ENCODE results near the gene APBA1. TPM values are rescaled to one million over a fixed set of nuclear protein-coding genes. Genes with fewer than 3 reads are reported as not detected.

Gene APBA1
- polyA plus RNA-seq, 1 of the 3 experiments (the other 2 are of a cell fraction) = 3.1 TPM

GRCh38 chr9:69719983-69720382, 47.8 kb upstream of the APBA1 start (continued):
- TF ChIP-seq REST (IDR thresholded peaks at IDR 0.05; ENCODE audit: low read depth, low read length) (no peak), ELF1 (IDR thresholded peaks at IDR 0.05) (no peak), FOSL2 (IDR thresholded peaks at IDR 0.05; ENCODE audit: borderline replicate concordance, low read depth) (no peak), SIN3A (IDR thresholded peaks at IDR 0.05; ENCODE audit: borderline replicate concordance, low read depth, low read length) (no peak), RXRA (IDR thresholded peaks at IDR 0.05; ENCODE audit: borderline replicate concordance, low read depth) (no peak), RAD21 (IDR thresholded peaks at IDR 0.05; ENCODE audit: low read length) (no peak), MEF2A (IDR thresholded peaks at IDR 0.05; ENCODE audit: borderline replicate concordance, low read depth) (no peak)

GRCh38 chr9:69719367-69719766, 47.2 kb upstream of the APBA1 start:
- Histone ChIP-seq H3K4me2 (no peak overlapping the region), H3K79me2 (ENCODE audit: insufficient read depth) (no peaks in the 10 kb centered on the region), H3K4me1 (ENCODE audit: control insufficient read depth in 1 of 2, insufficient read depth in 2 of 2, low read depth in 1 of 2, low read length in 1 of 2) (no peaks in the 10 kb centered on the region), H3F3A (replicated peaks; ENCODE audit: insufficient read depth) (no peaks in the 10 kb centered on the region), H3K9me2 (no peaks in the 10 kb centered on the region), H3K9me3 (no peaks in the 10 kb centered on the region), H3K27me3 (ENCODE audit: insufficient read depth) (no peaks in the 10 kb centered on the region), H4K20me1 (ENCODE audit: insufficient read depth) (no peaks in the 10 kb centered on the region), H3K4me3 (ENCODE audit: low read depth in 2 of 2, low read length in 1 of 2) (no peak overlapping the region), H3K9ac (no peak overlapping the region), H3K36me3 (replicated peaks in 1 of 2; ENCODE audit: control insufficient read depth in 1 of 2, insufficient read depth in 2 of 2, low read length in 1 of 2) (peaks cover 64 to 84% of the 10 kb centered on the region in 2 experiments), H2AFZ (ENCODE audit: low read depth) (no peak overlapping the region), H3K27ac (ENCODE audit: low read depth in 2 of 2, low read length in 1 of 2) (no peak overlapping the region)
- ChIA-PET CTCF (no interaction called here), POLR2A (no interaction called here)
- DNase-seq = no peak
- no peak for TF ChIP-seq POLR2AphosphoS5 (IDR thresholded peaks at IDR 0.05; ENCODE audit: low read depth, low read length)
- TF ChIP-seq ZBTB33 (IDR thresholded peaks at IDR 0.05; ENCODE audit: borderline replicate concordance, low read depth) = no peak
- no peak for TF ChIP-seq ELF1 (IDR thresholded peaks at IDR 0.05)
- no peak for TF ChIP-seq RCOR1 (IDR thresholded peaks at IDR 0.05; ENCODE audit: low read length)
- no peak for TF ChIP-seq FOXJ3 (CRISPR knock-in tag; IDR thresholded peaks at IDR 0.05)
- TF ChIP-seq GABPA (IDR thresholded peaks at IDR 0.05; ENCODE audit: low read depth) = no peak
- TF ChIP-seq NFIC (IDR thresholded peaks at IDR 0.05; ENCODE audit: borderline replicate concordance) = no peak
- TF ChIP-seq USF2 (IDR thresholded peaks at IDR 0.05; ENCODE audit: borderline replicate concordance, low read depth, low read length) = no peak
- TF ChIP-seq IRF3 (IDR thresholded peaks at IDR 0.05; ENCODE audit: low read depth, low read length) = no peak
- no peak for TF ChIP-seq RAD21 (IDR thresholded peaks at IDR 0.05; ENCODE audit: low read length)
- TF ChIP-seq MXI1 (IDR thresholded peaks at IDR 0.05; ENCODE audit: low read depth, low read length) = no peak
- no peak for TF ChIP-seq JUND (IDR thresholded peaks at IDR 0.05)
- TF ChIP-seq SMC3 (IDR thresholded peaks at IDR 0.05; ENCODE audit: low read depth, low read length) = no peak
- WGBS (ENCODE audit: low lambda C conversion rate) = 92% methylated on average over 3 of the region's 3 CpGs
